GM19035 (cell line): ENCODE results near the gene LMOD2.

ENCODE experiments used
- ATAC-seq: cut with Tn5 transposase; IDR thresholded peaks from one replicate; pipeline ENCODE4 v1.9.1; 2021; ENCODE audit not compliant: unreplicated experiment

The LMOD2 gene

DNA sequence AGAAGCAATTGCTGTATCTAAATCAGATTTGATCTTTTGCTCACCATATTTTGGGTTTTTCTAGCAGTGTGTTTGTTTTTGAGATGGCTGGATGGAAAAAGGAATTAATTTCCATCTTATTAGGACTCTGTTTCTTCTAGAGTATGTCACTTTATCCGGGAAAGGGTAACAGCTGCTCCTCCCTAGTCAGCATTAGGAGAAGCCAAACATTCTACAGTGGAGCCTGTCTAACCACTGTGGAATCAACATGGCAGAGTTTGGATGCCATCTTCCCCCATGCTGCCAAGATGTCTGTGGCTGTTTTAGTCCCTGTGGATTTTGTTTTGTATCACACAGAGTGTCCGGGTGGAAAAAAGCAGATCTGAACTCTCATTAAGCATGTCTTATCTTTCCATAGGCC, 16.0 kb upstream of the LMOD2 start:
- ATAC-seq: no peak

DNA sequence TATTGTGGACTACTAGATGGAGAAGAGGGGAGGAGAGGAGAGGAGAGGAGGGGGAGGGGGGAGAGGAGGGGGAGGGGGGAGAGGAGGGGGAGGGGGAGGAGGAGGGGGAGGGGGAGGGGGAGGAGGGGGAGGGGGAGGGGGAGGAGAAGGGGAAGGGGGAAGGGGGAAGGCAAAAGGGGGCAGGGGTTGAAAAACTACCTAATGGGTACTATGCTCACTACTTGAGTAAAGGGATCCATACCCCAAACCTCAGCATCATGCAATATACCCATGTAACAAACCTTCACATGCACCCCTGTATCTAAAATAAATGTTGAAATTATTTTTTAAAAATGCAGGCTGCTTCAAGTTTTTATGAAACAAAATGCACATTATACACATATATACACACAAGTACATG, 15.1 kb upstream of the LMOD2 start:
- no peak for ATAC-seq

- ATAC-seq: no peak
Observed at GRCh38 chr7:123641901-123642300, 13.8 kb upstream of the LMOD2 start.

DNA sequence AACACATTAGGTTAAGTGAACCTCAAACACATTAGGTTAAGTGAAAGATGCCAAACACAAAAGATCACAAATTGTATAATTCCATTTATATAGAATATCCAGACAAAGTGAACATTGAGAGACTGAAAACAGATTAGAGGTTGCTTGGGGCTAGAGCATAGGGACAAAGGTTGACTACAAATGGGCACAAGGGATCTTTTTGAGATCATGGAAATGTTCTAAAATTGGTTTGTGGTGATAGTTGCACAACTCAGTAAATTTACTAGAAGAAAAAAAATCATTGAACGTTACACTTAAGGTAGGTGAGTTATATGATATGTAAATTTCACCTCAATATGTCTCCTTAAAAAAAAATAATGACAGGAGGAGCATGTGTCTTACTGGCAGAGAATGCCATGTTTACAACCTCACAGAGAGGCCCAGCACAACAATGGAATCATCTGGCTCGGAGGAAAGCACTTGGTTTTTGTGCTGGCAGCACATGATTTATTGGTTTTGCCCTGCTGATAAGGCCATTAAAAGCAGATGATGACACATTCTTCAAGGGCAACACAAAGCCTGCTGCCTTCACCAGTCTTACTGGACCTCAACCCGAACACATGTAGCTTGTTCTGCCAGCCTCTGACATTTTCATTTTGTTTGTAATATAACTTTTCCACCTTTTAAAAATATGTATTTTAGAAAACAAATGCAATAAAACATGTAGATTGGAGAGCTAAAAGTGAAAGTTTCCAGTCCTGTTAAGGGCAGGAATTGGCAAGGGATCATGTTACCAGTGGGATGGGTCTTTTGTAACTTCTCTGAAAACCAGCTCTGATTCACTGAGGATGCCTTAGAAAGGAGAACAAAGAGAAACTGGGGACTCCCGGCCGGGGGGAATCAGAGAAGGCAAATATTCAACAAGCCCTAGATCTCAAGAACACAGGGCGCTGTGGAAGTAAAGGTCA, 11.9 kb upstream of the LMOD2 start:
- no peak for ATAC-seq

DNA sequence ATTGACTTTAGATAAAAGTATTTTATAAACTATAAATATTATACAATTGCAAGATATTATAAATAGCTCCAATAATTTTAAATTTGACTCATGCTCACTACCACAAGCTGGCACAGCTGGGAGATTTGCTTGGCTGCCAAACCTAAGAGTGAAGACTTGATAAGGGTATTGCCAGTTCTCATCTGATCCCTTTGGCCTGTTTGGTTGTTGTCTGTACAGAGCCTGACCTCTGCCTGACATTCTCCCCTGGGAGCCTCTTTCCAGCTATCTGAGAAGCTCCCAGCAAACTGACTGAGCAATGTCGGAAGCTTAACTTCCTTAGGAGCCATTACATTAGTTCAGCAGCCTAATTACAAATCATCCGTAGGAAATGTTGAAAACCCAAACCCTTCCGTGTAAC, 10.2 kb upstream of the LMOD2 start:
- ATAC-seq: no peak

DNA sequence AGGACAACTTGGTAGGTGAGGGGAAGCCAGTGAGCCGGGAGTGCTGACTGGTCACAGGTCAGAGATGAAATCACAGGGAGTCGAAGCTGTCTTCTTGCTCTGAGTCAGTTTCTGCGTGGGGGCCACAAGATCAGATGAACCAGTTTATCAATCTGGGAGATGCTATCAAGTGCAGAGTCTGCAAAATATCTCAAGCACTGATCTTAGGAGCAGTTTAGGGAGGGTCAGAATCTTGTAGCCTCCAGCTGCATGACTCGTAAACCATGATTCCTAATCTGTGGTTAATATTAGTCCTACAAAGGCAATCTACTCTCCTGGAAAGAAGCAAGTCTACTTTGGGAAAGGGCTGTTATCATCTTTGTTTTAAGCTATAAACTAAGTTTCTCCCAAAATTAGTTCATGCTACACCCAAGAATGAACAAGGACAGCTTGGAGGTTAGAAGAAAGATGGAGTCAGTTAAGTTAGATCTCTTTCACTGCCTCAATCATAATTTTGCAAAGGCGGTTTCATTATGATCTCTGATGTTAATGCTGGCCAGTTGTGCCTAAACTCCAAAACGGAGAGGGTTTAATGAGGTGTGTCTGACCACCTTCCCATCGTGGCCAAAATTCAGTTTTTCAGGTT, 8.4 kb upstream of the LMOD2 start:
- ATAC-seq: no peak

GRCh38 chr7:123649964-123650363, 5.7 kb upstream of the LMOD2 start:
- ATAC-seq: no peak

DNA sequence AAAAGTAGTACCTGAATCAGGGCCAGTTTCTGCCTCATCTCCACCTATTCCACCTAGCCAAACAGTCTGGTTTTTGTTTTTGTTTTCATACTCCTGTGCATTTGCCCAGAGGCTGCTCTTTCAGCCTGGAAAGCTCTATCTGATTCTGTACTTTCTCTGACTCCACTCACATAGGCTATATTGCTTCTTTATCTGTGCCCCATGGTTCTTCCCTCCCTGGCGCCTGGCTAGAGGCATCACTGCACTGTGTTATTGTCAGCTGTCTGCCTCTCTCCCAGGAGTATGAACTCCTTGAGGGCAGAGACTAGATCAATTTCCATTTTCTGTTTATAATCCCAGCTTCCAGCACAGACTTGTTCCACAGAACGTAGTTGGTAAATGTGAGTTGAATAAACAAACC, 5.1 kb upstream of the LMOD2 start:
- ATAC-seq: no peak

GRCh38 chr7:123652406-123652805, 3.3 kb upstream of the LMOD2 start:
- ATAC-seq: no peak

- no peak for ATAC-seq
Observed at GRCh38 chr7:123653162-123653561, 2.5 kb upstream of the LMOD2 start.

GRCh38 chr7:123656544-123657303, 1.1 kb downstream of the LMOD2 start:
- ATAC-seq: no peak

GRCh38 chr7:123657304-123657685, 1.6 kb downstream of the LMOD2 start:
- no peak for ATAC-seq

GRCh38 chr7:123658023-123658422, 2.4 kb downstream of the LMOD2 start:
- no peak for ATAC-seq

GRCh38 chr7:123660514-123661354, 5.1 kb downstream of the LMOD2 start:
- no peak for ATAC-seq

DNA sequence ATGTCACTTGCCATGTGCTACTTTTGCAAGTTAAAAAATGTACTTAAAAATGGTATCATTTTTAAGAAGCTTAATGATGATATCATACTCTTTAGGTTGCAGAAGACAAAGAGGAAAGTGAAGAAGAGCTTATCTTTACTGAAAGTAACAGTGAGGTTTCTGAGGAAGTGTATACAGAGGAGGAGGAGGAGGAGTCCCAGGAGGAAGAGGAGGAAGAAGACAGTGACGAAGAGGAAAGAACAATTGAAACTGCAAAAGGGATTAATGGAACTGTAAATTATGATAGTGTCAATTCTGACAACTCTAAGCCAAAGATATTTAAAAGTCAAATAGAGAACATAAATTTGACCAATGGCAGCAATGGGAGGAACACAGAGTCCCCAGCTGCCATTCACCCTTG, 6.1 kb downstream of the LMOD2 start:
- no peak for ATAC-seq

GRCh38 chr7:123662293-123662692, 6.6 kb downstream of the LMOD2 start:
- no peak for ATAC-seq

GRCh38 chr7:123662755-123663154, 7.1 kb downstream of the LMOD2 start:
- no peak for ATAC-seq

- no peak for ATAC-seq
Observed at GRCh38 chr7:123663200-123663599, 7.5 kb downstream of the LMOD2 start.

GRCh38 chr7:123665157-123665556, 9.5 kb downstream of the LMOD2 start:
- ATAC-seq: no peak

- no peak for ATAC-seq
Observed at GRCh38 chr7:123665896-123666295, 10.2 kb downstream of the LMOD2 start.

- ATAC-seq: no peak
Observed at GRCh38 chr7:123666492-123666891, 10.8 kb downstream of the LMOD2 start.
